Stomach (tissue), 9 donors: Measurements from ENCODE around the gene CYTH3. TPM values are rescaled to one million over a fixed set of nuclear protein-coding genes. Genes with fewer than 3 reads are reported as not detected.

ENCODE experiments used
- DNase-seq, 2 donors: peaks; one replicate each; pipeline versions ENCODE4 v3.0.0 to v3.0.0-alpha.2; 2013 to 2019
- H3K27ac ChIP-seq, 5 donors: fragments of 200-600 bp in 4 of 5; sonication (generic) in 4 of 5; one replicate each; pipeline ENCODE4 v1.5.1; 2013 to 2019; ENCODE audit warnings: mild to moderate bottlenecking in 1 of 5, moderate library complexity in 1 of 5
- H3K27me3 ChIP-seq, 3 donors: fragments of 200-600 bp; sonication (generic); one replicate each; pipeline ENCODE4 v1.5.1; 2017 to 2019; ENCODE audit warnings: mixed run types in 1 of 3
- H3K36me3 ChIP-seq, 4 donors: fragments of 200-600 bp; sonication (generic); 1 replicate in 3 of 4; 2 replicates in 1 of 4; pipeline ENCODE4 v1.5.1; 2016 to 2019
- H3K4me1 ChIP-seq, 4 donors: fragments of 200-600 bp; sonication (generic); one replicate each; pipeline ENCODE4 v1.5.1; 2016 to 2019
- H3K4me3 ChIP-seq, 4 donors: fragments of 200-600 bp; sonication (generic) in 3 of 4; one replicate each; pipeline ENCODE4 v1.5.1; 2016 to 2019; ENCODE audit warnings: mild to moderate bottlenecking in 1 of 4
- H3K9me3 ChIP-seq, 4 donors: fragments of 200-600 bp; sonication (generic); one replicate each; pipeline ENCODE4 v1.5.1; 2016 to 2019
- EP300 ChIP-seq: sonication (generic); formaldehyde crosslinking; IDR thresholded peaks from one replicate; pipeline ENCODE4 v1.6.1; 2017; ENCODE audit warnings: antibody characterized with exemption
- POLR2A ChIP-seq, 4 donors: fragments of 450-650 bp; IDR thresholded peaks; one replicate each; pipeline ENCODE4 v1.6.1; 2016; ENCODE audit warnings: antibody characterized with exemption in 4 of 4, control low read depth in 2 of 4, mild to moderate bottlenecking in 1 of 4, moderate library complexity in 1 of 4
- POLR2AphosphoS5 ChIP-seq, 3 donors: sonication (generic); formaldehyde crosslinking; IDR thresholded peaks; one replicate each; pipeline ENCODE4 v1.6.1; 2016; ENCODE audit warnings: antibody characterized with exemption in 3 of 3
- WGBS, 5 donors: extraction: QIAGEN DNeasy Blood & Tissue Kit in 3 of 5; methylation state at CpG; one replicate each; pipeline versions ENCODE4 v1.1.5 to v1.1.7; 2013 to 2018; 5-methylcytosine and 5-hydroxymethylcytosine counted together
- intact Hi-C: fragments of 100-400 bp; cut with DNase I; formaldehyde crosslinking; loops from one replicate; pipeline ENCODE4 v1.15.1; 2023; ENCODE audit warnings: low total_unique reads
- polyA plus RNA-seq, 3 donors: library from polyadenylated mRNA; stranded (reverse); fragments of 200-250 nt; gene quantifications; one replicate each; pipeline ENCODE4 v1.2.3, GENCODE V29; 2013
- total RNA-seq, 5 donors: library from RNA; depleted of rRNA; stranded (reverse); fragments of >200 nt; gene quantifications; one replicate each; pipeline versions ENCODE4 v1.1.0 to v1.2.3, GENCODE V29; 2014 to 2016
- TF ChIP-seq, protein P1 (sequence below), 7 experiments: fragments of 450-650 bp in 4 of 7; fragments of 200-600 bp in 3 of 7; sonication (generic) in 3 of 7; IDR thresholded peaks; one replicate each; pipeline ENCODE4 v1.5.1; 2016 to 2019; ENCODE audit warnings: antibody characterized with exemption in 7 of 7, control low read depth in 2 of 7, mild to moderate bottlenecking in 1 of 7
- donor health status: healthy with polysubstance abuse.
- donor health status: Bipolar disorder and iron deficiency.
- donor health status: healthy.

The CYTH3 gene
- total and polyA plus RNA-seq, 8 donors = 5.1 to 33.8 (median 16.1) TPM

DNA sequence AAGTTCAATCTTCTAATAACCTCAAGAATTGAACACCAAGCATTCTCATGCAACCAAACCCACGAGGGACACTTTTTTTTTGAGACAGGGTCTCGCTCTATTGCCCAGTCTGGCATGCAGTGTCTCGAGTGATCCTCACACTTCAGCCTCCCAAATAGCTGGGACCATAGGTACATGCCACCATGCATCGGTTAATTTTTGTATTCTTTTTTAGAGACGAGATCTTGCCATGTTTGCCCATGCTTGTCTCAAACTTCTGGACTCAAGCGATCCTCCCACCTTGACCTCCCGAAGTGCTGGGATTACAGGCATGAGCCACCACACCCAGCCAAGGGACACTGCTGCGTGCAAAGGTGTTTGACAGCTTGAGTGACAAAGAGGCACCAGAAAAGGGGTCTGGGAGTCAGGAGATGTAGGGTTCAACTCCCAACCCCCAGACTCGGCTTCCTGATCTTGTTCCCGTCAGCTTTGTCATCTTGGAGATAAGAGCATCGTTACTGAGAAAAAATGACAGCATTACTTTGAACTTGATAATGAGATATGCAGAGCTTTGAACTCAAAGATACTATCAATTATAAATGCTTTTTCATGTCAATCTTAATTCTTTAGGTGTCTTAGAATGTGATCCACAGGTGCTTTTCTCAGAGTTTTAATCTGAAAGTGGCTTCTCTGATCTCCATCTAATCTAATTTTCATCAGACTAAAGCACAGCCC lies 1.6 kb upstream of the CYTH3 start:
- no peak for DNase-seq
- no peaks in the 10 kb centered on the region for H3K36me3 ChIP-seq
- H3K9me3 ChIP-seq = no peaks in the 10 kb centered on the region
- TF ChIP-seq, protein P1, sequence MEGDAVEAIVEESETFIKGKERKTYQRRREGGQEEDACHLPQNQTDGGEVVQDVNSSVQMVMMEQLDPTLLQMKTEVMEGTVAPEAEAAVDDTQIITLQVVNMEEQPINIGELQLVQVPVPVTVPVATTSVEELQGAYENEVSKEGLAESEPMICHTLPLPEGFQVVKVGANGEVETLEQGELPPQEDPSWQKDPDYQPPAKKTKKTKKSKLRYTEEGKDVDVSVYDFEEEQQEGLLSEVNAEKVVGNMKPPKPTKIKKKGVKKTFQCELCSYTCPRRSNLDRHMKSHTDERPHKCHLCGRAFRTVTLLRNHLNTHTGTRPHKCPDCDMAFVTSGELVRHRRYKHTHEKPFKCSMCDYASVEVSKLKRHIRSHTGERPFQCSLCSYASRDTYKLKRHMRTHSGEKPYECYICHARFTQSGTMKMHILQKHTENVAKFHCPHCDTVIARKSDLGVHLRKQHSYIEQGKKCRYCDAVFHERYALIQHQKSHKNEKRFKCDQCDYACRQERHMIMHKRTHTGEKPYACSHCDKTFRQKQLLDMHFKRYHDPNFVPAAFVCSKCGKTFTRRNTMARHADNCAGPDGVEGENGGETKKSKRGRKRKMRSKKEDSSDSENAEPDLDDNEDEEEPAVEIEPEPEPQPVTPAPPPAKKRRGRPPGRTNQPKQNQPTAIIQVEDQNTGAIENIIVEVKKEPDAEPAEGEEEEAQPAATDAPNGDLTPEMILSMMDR (IDR thresholded peaks at IDR 0.05) = no peak
- TF ChIP-seq EP300 = no peak
- intact Hi-C loops = no loop called here
- H3K4me1 ChIP-seq = peaks cover 30 to 37% (median 33%) of the 10 kb centered on the region in 4 donors
- WGBS, 5 donors = 78 to 93% (median 89%) methylated on average over 11 of the region's 11 CpGs
- no peak overlapping the region for H3K27ac ChIP-seq
- no peaks in the 10 kb centered on the region for H3K27me3 ChIP-seq
- H3K4me3 ChIP-seq = no peak overlapping the region

DNA sequence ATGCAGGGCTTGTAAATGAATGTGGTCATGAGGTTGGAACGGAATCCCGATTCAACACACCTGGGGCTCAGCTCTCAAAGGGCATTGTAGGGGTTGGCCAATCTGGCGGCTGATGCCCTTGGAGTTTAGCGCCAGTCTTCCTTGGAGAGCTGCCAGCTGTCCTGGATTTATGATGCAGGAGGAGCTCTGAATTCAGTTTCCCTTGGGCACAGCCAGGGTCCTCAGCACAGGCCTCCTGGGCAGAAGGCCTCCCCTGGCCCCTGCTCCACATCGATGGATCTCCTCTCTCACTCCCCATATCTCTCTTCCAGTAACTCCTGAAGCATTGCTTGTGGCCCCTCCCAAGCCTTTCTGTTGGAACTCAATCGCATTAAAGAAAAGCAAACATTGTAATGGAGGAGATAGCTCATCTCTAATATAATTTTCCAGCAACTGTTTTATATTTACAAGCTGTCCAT lies 985 bp upstream of the CYTH3 start:
- TF ChIP-seq, protein P1 (IDR thresholded peaks at IDR 0.05) = no peak
- H3K36me3 ChIP-seq = no peaks in the 10 kb centered on the region
- 67 to 82% (median 77%) methylated on average over 6 of the region's 6 CpGs for WGBS, 5 donors
- no peaks in the 10 kb centered on the region for H3K27me3 ChIP-seq
- DNase-seq = peak in 1 of 2 donors; percentile 71
- H3K4me3 ChIP-seq = no peak overlapping the region
- intact Hi-C loops = no loop called here
- no peak overlapping the region for H3K27ac ChIP-seq
- H3K9me3 ChIP-seq = no peaks in the 10 kb centered on the region
- H3K4me1 ChIP-seq = peaks cover 30 to 43% (median 40%) of the 10 kb centered on the region in 4 donors

DNA sequence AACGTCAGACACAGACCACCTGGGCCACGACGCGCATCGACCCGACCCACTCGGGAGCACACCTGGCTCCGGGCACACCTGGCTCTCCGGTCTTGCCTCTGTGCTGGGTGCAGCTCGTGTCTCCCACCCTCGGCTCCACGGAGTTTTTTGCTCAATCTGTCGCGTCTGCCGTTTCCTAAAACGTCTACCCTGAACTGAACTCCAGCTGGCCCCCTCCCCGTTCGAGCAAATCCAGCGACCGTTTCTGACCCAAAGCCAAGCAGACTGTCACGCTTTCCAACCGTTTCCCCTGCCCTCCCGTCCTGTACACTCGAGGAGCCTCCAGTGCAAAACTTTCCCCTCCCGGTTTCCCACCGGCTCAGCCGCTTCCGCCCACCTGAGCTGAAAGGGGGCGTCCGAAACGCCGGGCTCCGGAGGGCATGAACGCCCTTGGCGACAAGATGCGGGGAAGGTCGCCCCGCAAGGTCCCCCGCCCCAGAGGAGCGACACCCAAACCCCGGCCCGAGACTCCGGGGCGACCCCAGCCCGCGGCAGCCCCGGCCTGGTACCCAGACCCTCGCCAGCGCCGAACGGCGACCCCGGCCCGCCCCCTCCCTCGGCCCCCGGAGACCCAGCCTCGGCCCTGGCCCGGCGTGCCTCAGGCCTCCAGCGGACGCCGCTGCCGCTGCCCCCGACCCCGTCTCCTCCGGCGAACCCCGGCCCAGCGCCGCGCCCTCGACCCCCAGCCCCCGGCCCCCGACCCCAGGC lies 557 bp downstream of the CYTH3 start:
- Histone ChIP-seq H3K27ac (peak overlapping the region; percentile 66 to 89 (median 80)), H3K27me3 (no peaks in the 10 kb centered on the region), H3K4me3 (peak overlapping the region; percentile 73 to 97 (median 95)), H3K36me3 (no peaks in the 10 kb centered on the region), H3K4me1 (peaks cover 30 to 54% (median 45%) of the 10 kb centered on the region in 4 donors), H3K9me3 (no peaks in the 10 kb centered on the region)
- no peak for TF ChIP-seq EP300
- TF ChIP-seq, protein P1 (IDR thresholded peaks at IDR 0.05) = no peak
- TF ChIP-seq POLR2A (IDR thresholded peaks at IDR 0.05) = no peak
- TF ChIP-seq POLR2AphosphoS5 (IDR thresholded peaks at IDR 0.05) = no peak
- intact Hi-C loops = no loop called here
- WGBS, 5 donors = 0 to 1% (median 0%) methylated on average over 36 to 74 of the region's 74 CpGs
- peak; percentile 26 to 66 for DNase-seq

DNA sequence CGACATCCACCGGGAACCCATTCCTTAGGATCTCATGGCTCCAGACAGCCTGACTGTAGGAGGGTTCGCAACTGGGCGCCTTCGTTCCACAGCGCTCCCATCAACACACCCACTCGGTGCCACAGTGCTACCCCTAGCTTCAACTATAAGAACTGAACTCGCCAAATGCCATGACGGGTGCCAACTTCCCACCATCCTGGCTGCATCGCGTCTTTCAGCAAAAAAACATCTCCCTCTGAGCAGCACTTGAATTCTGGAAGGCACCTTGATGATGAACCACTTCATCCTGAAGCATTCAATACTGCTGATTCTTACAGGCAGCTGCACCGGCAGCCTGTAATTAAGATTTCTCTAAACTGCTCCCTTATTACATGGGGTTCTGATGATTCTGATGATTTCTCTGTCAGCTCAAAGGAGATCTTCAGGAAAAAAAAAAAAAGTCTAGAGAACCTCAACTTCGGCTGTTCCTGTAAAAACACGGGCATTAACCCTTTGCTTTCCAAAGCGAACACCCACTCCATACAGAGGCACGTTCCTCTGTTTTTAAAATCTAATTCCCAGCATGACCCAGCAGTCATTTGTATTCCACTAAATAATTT lies 1.3 kb downstream of the CYTH3 start:
- peak; percentile 55 to 77 for DNase-seq
- H3K27ac ChIP-seq = peak overlapping the region; percentile 12 to 89 (median 80)
- peak overlapping the region; percentile 73 to 97 (median 95) for H3K4me3 ChIP-seq
- 1 to 5% (median 2%) methylated on average over 16 of the region's 16 CpGs for WGBS, 5 donors
- H3K36me3 ChIP-seq = no peaks in the 10 kb centered on the region
- intact Hi-C loops = no loop called here
- H3K27me3 ChIP-seq = no peaks in the 10 kb centered on the region
- peaks cover 30 to 58% (median 46%) of the 10 kb centered on the region in 4 donors for H3K4me1 ChIP-seq
- H3K9me3 ChIP-seq = no peaks in the 10 kb centered on the region
- TF ChIP-seq, protein P1 (IDR thresholded peaks at IDR 0.05) = peak in 5 of 7 experiments; percentile 10 to 49 (median 48)
- no peak for TF ChIP-seq EP300
- TF ChIP-seq POLR2AphosphoS5 (IDR thresholded peaks at IDR 0.05) = peak in 1 of 3 donors; percentile 39
- no peak for TF ChIP-seq POLR2A (IDR thresholded peaks at IDR 0.05)
